Adrenal gland (tissue), 12 donors: ENCODE results near the gene DDX31. TPM values are rescaled to one million over a fixed set of nuclear protein-coding genes. Genes with fewer than 3 reads are reported as not detected.

Experiments
- DNase-seq, 7 donors: peaks; one replicate each; pipeline ENCODE4 v3.0.0-alpha.2; 2019 to 2020
- H3K27ac ChIP-seq, 5 donors: fragments of 200-600 bp; sonication (generic) in 4 of 5; 1 replicate in 3 of 5; 2 replicates in 2 of 5; pipeline versions ENCODE4 v1.5.1 to v1.8.0; 2016 to 2020; ENCODE audit warnings: mild to moderate bottlenecking in 1 of 5
- H3K27me3 ChIP-seq: fragments of 200-600 bp; 2 replicates; pipeline ENCODE4 v1.8.0; 2021
- H3K36me3 ChIP-seq, 2 donors: fragments of 200-600 bp; replicated peaks in 1 of 2; 1 replicate in 1 of 2; 2 replicates in 1 of 2; pipeline versions ENCODE4 v1.5.1 to v1.8.0; 2018 to 2022
- H3K4me1 ChIP-seq, 2 donors: fragments of 200-600 bp; replicated peaks in 1 of 2; 1 replicate in 1 of 2; 2 replicates in 1 of 2; pipeline versions ENCODE4 v1.5.1 to v1.8.0; 2018 to 2021
- H3K4me3 ChIP-seq, 4 donors: fragments of 200-600 bp; sonication (generic) in 3 of 4; one replicate each; pipeline ENCODE4 v1.5.1; 2016 to 2018
- H3K9me3 ChIP-seq, 3 donors: fragments of 200-600 bp; sonication (generic) in 1 of 3; replicated peaks in 1 of 3; 1 replicate in 2 of 3; 2 replicates in 1 of 3; pipeline versions ENCODE4 v1.5.1 to v1.8.0; 2016 to 2021
- POLR2A ChIP-seq, 2 donors: fragments of 450-650 bp; IDR thresholded peaks; one replicate each; pipeline ENCODE4 v1.6.1; 2017; ENCODE audit warnings: antibody characterized with exemption in 2 of 2, mild to moderate bottlenecking in 2 of 2, moderate library complexity in 1 of 2
- WGBS, 4 donors: extraction: QIAGEN DNeasy Blood & Tissue Kit in 2 of 4; methylation state at CpG; one replicate each; pipeline versions ENCODE4 v1.1.5 to v1.1.7; 2013 to 2017; 5-methylcytosine and 5-hydroxymethylcytosine counted together
- intact Hi-C, 2 donors: fragments of 100-400 bp; cut with DNase I; formaldehyde crosslinking; loops; one replicate each; pipeline versions ENCODE4 v1.14.1 to v1.15.0; 2022 to 2023
- polyA plus RNA-seq, 3 donors: library from polyadenylated mRNA; stranded (reverse); fragments of 200-250 nt in 2 of 3; fragments of 350-450 nt in 1 of 3; fragmentation: Illumina TruSeq in 1 of 3; extraction: RNeasy Lipid Tissue Mini Kit (QIAGEN cat#74804) in 1 of 3; gene quantifications; one replicate each; pipeline ENCODE4 v1.2.3, GENCODE V29; 2013 to 2014
- total RNA-seq, 9 donors: library from RNA; depleted of rRNA in 4 of 9; stranded (reverse); fragments of >200 nt in 4 of 9; fragments of 120-200 nt in 1 of 9; fragmentation: NEBNext Ultra II Directional in 1 of 9; extraction: Animal tissue kit (Norgen Biotek cat#: 25700) in 1 of 9; gene quantifications; one replicate each; pipeline versions ENCODE4 v1.1.0 to v1.2.4, GENCODE V29; 2013 to 2023
- TF ChIP-seq, protein P1 (sequence below), 6 experiments: fragments of 450-650 bp in 4 of 6; fragments of 200-600 bp in 2 of 6; sonication (generic) in 1 of 6; IDR thresholded peaks; 1 replicate in 5 of 6; 2 replicates in 1 of 6; pipeline versions ENCODE4 v1.5.1 to v1.8.0; 2016 to 2021; ENCODE audit warnings: antibody characterized with exemption in 6 of 6, mild to moderate bottlenecking in 2 of 6, moderate library complexity in 1 of 6
- donor health status: healthy with polysubstance abuse.
- donor health status: Bipolar disorder and iron deficiency.
- donor health status: DM: yes; HTN: yes; CAD: no.
- donor health status: DM: no; HTN: no; CAD: no.
- donor health status: DM: no; HTN: no; CAD: no.
- donor health status: DM: yes; HTN: yes; CAD: no.

The DDX31 gene
- total and polyA plus RNA-seq, 12 donors: 7.4 to 13.8 (median 9.7) TPM

- Histone ChIP-seq H3K27ac (no peak overlapping the region), H3K9me3 (no peaks in the 10 kb centered on the region), H3K27me3 (peaks cover 60% of the 10 kb centered on the region), H3K4me1 (peaks cover 0 to 8% of the 10 kb centered on the region in 2 donors), H3K36me3 (peaks cover 0 to 15% of the 10 kb centered on the region in 2 donors), H3K4me3 (no peak overlapping the region)
- no peak for DNase-seq
- intact Hi-C loops: no loop called here
- 0 to 4% (median 3%) methylated on average over 16 to 73 of the region's 73 CpGs for WGBS, 4 donors
- TF ChIP-seq POLR2A (IDR thresholded peaks at IDR 0.05): no peak
- TF ChIP-seq, protein P1, sequence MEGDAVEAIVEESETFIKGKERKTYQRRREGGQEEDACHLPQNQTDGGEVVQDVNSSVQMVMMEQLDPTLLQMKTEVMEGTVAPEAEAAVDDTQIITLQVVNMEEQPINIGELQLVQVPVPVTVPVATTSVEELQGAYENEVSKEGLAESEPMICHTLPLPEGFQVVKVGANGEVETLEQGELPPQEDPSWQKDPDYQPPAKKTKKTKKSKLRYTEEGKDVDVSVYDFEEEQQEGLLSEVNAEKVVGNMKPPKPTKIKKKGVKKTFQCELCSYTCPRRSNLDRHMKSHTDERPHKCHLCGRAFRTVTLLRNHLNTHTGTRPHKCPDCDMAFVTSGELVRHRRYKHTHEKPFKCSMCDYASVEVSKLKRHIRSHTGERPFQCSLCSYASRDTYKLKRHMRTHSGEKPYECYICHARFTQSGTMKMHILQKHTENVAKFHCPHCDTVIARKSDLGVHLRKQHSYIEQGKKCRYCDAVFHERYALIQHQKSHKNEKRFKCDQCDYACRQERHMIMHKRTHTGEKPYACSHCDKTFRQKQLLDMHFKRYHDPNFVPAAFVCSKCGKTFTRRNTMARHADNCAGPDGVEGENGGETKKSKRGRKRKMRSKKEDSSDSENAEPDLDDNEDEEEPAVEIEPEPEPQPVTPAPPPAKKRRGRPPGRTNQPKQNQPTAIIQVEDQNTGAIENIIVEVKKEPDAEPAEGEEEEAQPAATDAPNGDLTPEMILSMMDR (IDR thresholded peaks at IDR 0.05): no peak
Measured at GRCh38 chr9:132590318-132591182, 79.2 kb downstream of the DDX31 start.

DNA sequence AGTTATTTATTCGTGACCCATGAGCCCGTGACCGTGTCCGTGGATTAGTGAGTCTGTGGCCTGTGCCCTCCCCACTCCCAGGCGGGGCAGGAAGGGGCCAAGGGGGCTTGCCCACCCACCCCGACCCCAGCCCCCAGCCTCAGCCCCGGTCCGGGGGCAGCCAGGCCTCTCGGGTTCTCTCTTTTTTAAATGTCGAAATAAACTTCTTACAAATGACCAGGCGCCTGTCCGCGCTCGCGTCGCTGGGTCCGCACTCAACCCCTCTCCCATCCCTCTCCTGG lies 79.8 kb downstream of the DDX31 start:
- intact Hi-C loops: no loop called here
- H3K27me3 ChIP-seq: peaks cover 65% of the 10 kb centered on the region
- WGBS, 4 donors: 1 to 6% (median 5%) methylated on average over 11 to 17 of the region's 17 CpGs

GRCh38 chr9:132589148-132590036 lies 80.4 kb downstream of the DDX31 start:
- Histone ChIP-seq H3K4me1 (peaks cover 0 to 8% of the 10 kb centered on the region in 2 donors), H3K36me3 (peaks cover 0 to 3% of the 10 kb centered on the region in 2 donors), H3K27ac (no peak overlapping the region), H3K27me3 (peaks cover 71% of the 10 kb centered on the region), H3K9me3 (no peaks in the 10 kb centered on the region), H3K4me3 (no peak overlapping the region)
- no peak for DNase-seq
- TF ChIP-seq, protein P1 (IDR thresholded peaks at IDR 0.05): no peak
- no peak for TF ChIP-seq POLR2A (IDR thresholded peaks at IDR 0.05)
- WGBS, 4 donors: 1 to 18% (median 3%) methylated on average over 4 to 83 of the region's 83 CpGs
- intact Hi-C loops: no loop called here

More for the DNA sequence above, 79.8 kb downstream of the DDX31 start:
- DNase-seq: no peak
- Histone ChIP-seq H3K27ac (no peak overlapping the region), H3K4me1 (peaks cover 0 to 8% of the 10 kb centered on the region in 2 donors), H3K36me3 (peaks cover 0 to 9% of the 10 kb centered on the region in 2 donors), H3K4me3 (no peak overlapping the region), H3K9me3 (no peaks in the 10 kb centered on the region)
- no peak for TF ChIP-seq POLR2A (IDR thresholded peaks at IDR 0.05)
- TF ChIP-seq, protein P1 (IDR thresholded peaks at IDR 0.05): no peak

GRCh38 chr9:132588501-132589147 lies 81.2 kb downstream of the DDX31 start:
- intact Hi-C loops: no loop called here
- TF ChIP-seq, protein P1 (IDR thresholded peaks at IDR 0.05): no peak
- TF ChIP-seq POLR2A (IDR thresholded peaks at IDR 0.05): no peak
- no peak overlapping the region for H3K27ac ChIP-seq
- H3K4me3 ChIP-seq: no peak overlapping the region
- peaks cover 77% of the 10 kb centered on the region for H3K27me3 ChIP-seq
- WGBS, 4 donors: 14 to 24% (median 20%) methylated on average over 15 to 28 of the region's 28 CpGs
- DNase-seq: no peak
- H3K9me3 ChIP-seq: no peaks in the 10 kb centered on the region
- H3K4me1 ChIP-seq: peaks cover 0 to 8% of the 10 kb centered on the region in 2 donors
- no peaks in the 10 kb centered on the region for H3K36me3 ChIP-seq
